ENCODE results near the gene IRAK1. TPM values are rescaled to one million over a fixed set of nuclear protein-coding genes. Genes with fewer than 3 reads are reported as not detected.
A peak's percentile ranks its signal among the peaks of the same experiment; 100 is the strongest.
"Not testable (repeated sequence)": the region's sequence is repeated elsewhere in the genome, so short reads cannot be mapped to it uniquely, and the experiment has no call there.

Gene IRAK1
- total RNA-seq, 1 experiment from 2014 or later = 432 TPM

DNA sequence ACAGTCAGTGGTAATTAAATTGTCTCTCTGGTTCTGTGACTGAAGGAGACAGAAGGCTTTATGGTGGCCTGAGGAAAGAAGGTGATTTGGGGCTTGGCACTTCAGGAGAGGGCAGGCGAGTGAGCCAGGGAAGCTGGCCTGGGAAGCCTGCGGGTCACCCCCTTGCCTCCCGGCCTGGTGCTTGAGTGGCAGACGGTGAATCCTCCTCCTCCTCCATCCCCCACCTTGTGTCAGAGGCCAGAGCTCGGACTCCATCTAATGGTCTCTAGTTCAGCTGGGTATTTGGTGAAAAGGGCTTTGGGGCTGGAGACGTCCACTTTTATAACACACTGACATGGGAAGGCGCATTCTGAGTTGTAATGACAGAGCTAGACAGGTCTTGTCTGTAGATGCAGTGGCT, 38.5 kb downstream of the IRAK1 start:
- Histone ChIP-seq H3K27me3 (ENCODE audit: control insufficient read depth, insufficient read depth, low read length) (no peaks in the 10 kb centered on the region), H3K36me3 (ENCODE audit: control insufficient read depth, insufficient read depth, low read length) (no peaks in the 10 kb centered on the region), H3K4me3 (ENCODE audit: low read depth in 2 of 2, low read length in 2 of 2) (no peak overlapping the region), H3K9me3 (ENCODE audit: control insufficient read depth, insufficient read depth, low read depth, low read length) (no peaks in the 10 kb centered on the region), H3K4me1 (ENCODE audit: control insufficient read depth, insufficient read depth, low read length) (peaks cover 5% of the 10 kb centered on the region), H3K27ac (ENCODE audit: low read length) (no peak overlapping the region)
- TF ChIP-seq POLR2AphosphoS5 (IDR thresholded peaks at IDR 0.05; ENCODE audit: low read depth, low read length) (no peak), TCF7L2 (IDR thresholded peaks at IDR 0.05; ENCODE audit: low read depth, low read length) (no peak), SIN3A (IDR thresholded peaks at IDR 0.05; ENCODE audit: borderline replicate concordance, insufficient read depth, low read depth, low read length) (no peak)
- TF ChIP-seq, protein P1, sequence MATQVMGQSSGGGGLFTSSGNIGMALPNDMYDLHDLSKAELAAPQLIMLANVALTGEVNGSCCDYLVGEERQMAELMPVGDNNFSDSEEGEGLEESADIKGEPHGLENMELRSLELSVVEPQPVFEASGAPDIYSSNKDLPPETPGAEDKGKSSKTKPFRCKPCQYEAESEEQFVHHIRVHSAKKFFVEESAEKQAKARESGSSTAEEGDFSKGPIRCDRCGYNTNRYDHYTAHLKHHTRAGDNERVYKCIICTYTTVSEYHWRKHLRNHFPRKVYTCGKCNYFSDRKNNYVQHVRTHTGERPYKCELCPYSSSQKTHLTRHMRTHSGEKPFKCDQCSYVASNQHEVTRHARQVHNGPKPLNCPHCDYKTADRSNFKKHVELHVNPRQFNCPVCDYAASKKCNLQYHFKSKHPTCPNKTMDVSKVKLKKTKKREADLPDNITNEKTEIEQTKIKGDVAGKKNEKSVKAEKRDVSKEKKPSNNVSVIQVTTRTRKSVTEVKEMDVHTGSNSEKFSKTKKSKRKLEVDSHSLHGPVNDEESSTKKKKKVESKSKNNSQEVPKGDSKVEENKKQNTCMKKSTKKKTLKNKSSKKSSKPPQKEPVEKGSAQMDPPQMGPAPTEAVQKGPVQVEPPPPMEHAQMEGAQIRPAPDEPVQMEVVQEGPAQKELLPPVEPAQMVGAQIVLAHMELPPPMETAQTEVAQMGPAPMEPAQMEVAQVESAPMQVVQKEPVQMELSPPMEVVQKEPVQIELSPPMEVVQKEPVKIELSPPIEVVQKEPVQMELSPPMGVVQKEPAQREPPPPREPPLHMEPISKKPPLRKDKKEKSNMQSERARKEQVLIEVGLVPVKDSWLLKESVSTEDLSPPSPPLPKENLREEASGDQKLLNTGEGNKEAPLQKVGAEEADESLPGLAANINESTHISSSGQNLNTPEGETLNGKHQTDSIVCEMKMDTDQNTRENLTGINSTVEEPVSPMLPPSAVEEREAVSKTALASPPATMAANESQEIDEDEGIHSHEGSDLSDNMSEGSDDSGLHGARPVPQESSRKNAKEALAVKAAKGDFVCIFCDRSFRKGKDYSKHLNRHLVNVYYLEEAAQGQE (IDR thresholded peaks at IDR 0.05; ENCODE audit: insufficient read depth in 1 of 2, low read depth in 2 of 2, low read length in 1 of 2) = no peak
- TF ChIP-seq, protein P2, sequence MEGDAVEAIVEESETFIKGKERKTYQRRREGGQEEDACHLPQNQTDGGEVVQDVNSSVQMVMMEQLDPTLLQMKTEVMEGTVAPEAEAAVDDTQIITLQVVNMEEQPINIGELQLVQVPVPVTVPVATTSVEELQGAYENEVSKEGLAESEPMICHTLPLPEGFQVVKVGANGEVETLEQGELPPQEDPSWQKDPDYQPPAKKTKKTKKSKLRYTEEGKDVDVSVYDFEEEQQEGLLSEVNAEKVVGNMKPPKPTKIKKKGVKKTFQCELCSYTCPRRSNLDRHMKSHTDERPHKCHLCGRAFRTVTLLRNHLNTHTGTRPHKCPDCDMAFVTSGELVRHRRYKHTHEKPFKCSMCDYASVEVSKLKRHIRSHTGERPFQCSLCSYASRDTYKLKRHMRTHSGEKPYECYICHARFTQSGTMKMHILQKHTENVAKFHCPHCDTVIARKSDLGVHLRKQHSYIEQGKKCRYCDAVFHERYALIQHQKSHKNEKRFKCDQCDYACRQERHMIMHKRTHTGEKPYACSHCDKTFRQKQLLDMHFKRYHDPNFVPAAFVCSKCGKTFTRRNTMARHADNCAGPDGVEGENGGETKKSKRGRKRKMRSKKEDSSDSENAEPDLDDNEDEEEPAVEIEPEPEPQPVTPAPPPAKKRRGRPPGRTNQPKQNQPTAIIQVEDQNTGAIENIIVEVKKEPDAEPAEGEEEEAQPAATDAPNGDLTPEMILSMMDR (IDR thresholded peaks at IDR 0.05) = no peak
- BruUV-seq (replicated peaks) = no TSS peak
- POLR2A ChIA-PET = no interaction called here
- ATAC-seq (no peak), DNase-seq (ENCODE audit: low read depth, low spot score) (no peak)
- CTCF ChIA-PET = no interaction called here
- intact Hi-C loops (cut with micrococcal nuclease; ENCODE audit: unreplicated experiment) (no loop called here), in situ Hi-C loops (cut with HindIII; ENCODE audit: low pct_unique_long_range_greater_than_20kb, low sequenced_read_pairs) (no loop called here)

DNA sequence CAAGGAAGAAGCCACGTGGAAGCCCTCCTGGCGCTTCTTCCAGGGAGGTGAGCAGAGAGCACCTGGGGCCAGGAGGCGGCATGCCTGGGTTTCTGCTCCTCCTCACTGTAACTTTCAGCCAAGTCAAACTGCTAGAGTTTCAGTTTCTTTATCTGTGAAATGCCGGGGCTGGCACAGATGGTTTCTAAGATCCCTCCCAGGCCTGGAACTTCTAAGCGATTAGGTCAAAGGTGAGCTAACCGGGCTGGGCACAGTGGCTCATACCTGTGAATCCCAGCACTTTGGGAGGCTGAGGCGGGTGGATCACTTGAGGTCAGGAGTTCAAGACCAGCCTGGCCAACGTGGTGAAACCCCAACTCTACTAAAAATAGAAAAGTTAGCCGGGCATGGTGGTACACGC, 39.3 kb downstream of the IRAK1 start:
- H3K4me3 ChIP-seq (ENCODE audit: low read depth in 2 of 2, low read length in 2 of 2); ATAC-seq; in situ Hi-C loops (cut with HindIII; ENCODE audit: low pct_unique_long_range_greater_than_20kb, low sequenced_read_pairs); intact Hi-C loops (cut with micrococcal nuclease; ENCODE audit: unreplicated experiment); H3K27ac ChIP-seq (ENCODE audit: low read length); CTCF ChIA-PET; H3K36me3 ChIP-seq (ENCODE audit: control insufficient read depth, insufficient read depth, low read length); H3K4me1 ChIP-seq (ENCODE audit: control insufficient read depth, insufficient read depth, low read length); H3K9me3 ChIP-seq (ENCODE audit: control insufficient read depth, insufficient read depth, low read depth, low read length); BruUV-seq (replicated peaks); POLR2A ChIA-PET; H3K27me3 ChIP-seq (ENCODE audit: control insufficient read depth, insufficient read depth, low read length); DNase-seq (ENCODE audit: low read depth, low spot score): not testable (repeated sequence)

DNA sequence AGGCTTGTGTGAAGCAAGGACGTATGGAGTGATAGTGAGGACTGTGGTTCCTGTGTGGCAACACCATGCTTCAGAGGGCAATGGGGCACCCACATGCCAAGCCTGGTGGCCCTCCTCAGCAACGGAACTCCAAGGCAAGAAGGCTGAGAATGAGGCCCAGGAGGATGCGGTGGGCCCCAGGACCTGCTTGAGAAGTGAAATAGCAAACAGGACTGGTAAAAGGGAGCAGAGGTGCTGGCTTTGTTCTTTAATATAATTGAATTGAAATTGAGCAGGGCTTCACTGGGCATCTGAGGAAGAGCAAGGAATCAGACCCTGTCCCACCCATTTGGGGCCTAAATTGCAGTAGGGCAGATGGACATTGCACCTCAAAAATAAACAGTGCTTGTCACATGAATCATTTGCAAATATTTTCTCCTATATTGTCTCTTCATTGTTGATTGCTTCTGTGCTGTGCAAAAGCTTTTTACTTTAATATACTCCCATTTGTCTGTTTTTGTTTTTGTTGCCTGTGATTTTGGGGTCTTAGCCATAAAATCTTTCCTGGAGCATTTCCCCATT, 44.9 kb downstream of the IRAK1 start:
- Histone ChIP-seq H3K36me3 (ENCODE audit: control insufficient read depth, insufficient read depth, low read length) (no peaks in the 10 kb centered on the region; the same call in 1 of the 2 replicates), H3K4me1 (ENCODE audit: control insufficient read depth, insufficient read depth, low read length) (peaks cover 12% of the 10 kb centered on the region), H3K27me3 (ENCODE audit: control insufficient read depth, insufficient read depth, low read length) (no peaks in the 10 kb centered on the region), H3K27ac (ENCODE audit: low read length) (peak overlapping the region; percentile 100), H3K9me3 (ENCODE audit: control insufficient read depth, insufficient read depth, low read depth, low read length) (no peaks in the 10 kb centered on the region), H3K4me3 (ENCODE audit: low read depth in 2 of 2, low read length in 2 of 2) (no peak overlapping the region)
- DNase-seq (ENCODE audit: low read depth, low spot score) (no peak), ATAC-seq (no peak)
- no TSS peak for BruUV-seq (replicated peaks)
- intact Hi-C loops (cut with micrococcal nuclease; ENCODE audit: unreplicated experiment) = no loop called here
- POLR2A ChIA-PET = no interaction called here
- in situ Hi-C loops (cut with HindIII; ENCODE audit: low pct_unique_long_range_greater_than_20kb, low sequenced_read_pairs) = no loop called here
- TF ChIP-seq, protein P2 (IDR thresholded peaks at IDR 0.05) = no peak
- TF ChIP-seq, protein P1 (IDR thresholded peaks at IDR 0.05; ENCODE audit: insufficient read depth in 1 of 2, low read depth in 2 of 2, low read length in 1 of 2) = no peak
- TF ChIP-seq SIN3A (IDR thresholded peaks at IDR 0.05; ENCODE audit: borderline replicate concordance, insufficient read depth, low read depth, low read length) (no peak), POLR2AphosphoS5 (IDR thresholded peaks at IDR 0.05; ENCODE audit: low read depth, low read length) (no peak), TCF7L2 (IDR thresholded peaks at IDR 0.05; ENCODE audit: low read depth, low read length) (no peak)
- CTCF ChIA-PET = no interaction called here

All from Panc1 (cell line).